Activated CD8-positive, alpha-beta T cell treated with anti-CD3 and anti-CD28 coated beads for 36 hours (primary cell): Measurements from ENCODE around the gene SOCS3. TPM values are rescaled to one million over a fixed set of nuclear protein-coding genes. Genes with fewer than 3 reads are reported as not detected.

Source experiments
- ATAC-seq: fragments of 200-7000 bp; cut with Tn5 transposase; one replicate; pipeline ENCODE4 v1.10.0; 2021; ENCODE audit warnings: mild to moderate bottlenecking, moderate library complexity
- CTCF ChIA-PET: fragments of 350-600 bp; sonication (Branson Sonifier 250); formaldehyde crosslinking; loops from one replicate; lab custom pipeline; 2021; ENCODE audit warnings: antibody characterized with exemption; lab: Charles Lee
- POLR2A ChIA-PET: fragments of 350-600 bp; sonication (Branson Sonifier 250); formaldehyde crosslinking; loops from one replicate; lab custom pipeline; 2021; ENCODE audit warnings: antibody characterized with exemption; lab: Charles Lee
- DNase-seq: peaks from one replicate; pipeline ENCODE4 v3.0.0-alpha.2; 2020
- H3K27ac Mint-ChIP-seq: one replicate; pipeline ENCODE4 v1.8.0; 2021; ENCODE audit warnings: mild to moderate bottlenecking, mixed read lengths
- H3K27me3 Mint-ChIP-seq: one replicate; pipeline ENCODE4 v1.8.0; 2021; ENCODE audit warnings: mixed read lengths
- H3K36me3 Mint-ChIP-seq: one replicate; pipeline ENCODE4 v1.8.0; 2021; ENCODE audit warnings: low read depth, mixed read lengths
- H3K4me1 Mint-ChIP-seq: one replicate; pipeline ENCODE4 v1.8.0; 2021; ENCODE audit warnings: low read depth, mixed read lengths
- H3K4me3 Mint-ChIP-seq: one replicate; pipeline ENCODE4 v1.8.0; 2021; ENCODE audit warnings: mild to moderate bottlenecking, moderate library complexity, mixed read lengths
- H3K9me3 Mint-ChIP-seq: one replicate; pipeline ENCODE4 v1.8.0; 2021; ENCODE audit warnings: mixed read lengths
- intact Hi-C: fragments of 100-400 bp; cut with micrococcal nuclease; formaldehyde crosslinking; loops from one replicate; pipeline ENCODE4 v1.10.0; 2022
- total RNA-seq, 2 experiments: library from RNA; stranded (reverse); gene quantifications; one replicate each; pipeline ENCODE4 v1.2.3, GENCODE V29; 2021
- TF ChIP-seq, protein P1 (sequence below): fragments of 200-600 bp; IDR thresholded peaks from one replicate; pipeline ENCODE4 v1.8.0; 2022; ENCODE audit warnings: antibody characterized with exemption, mild to moderate bottlenecking

SOCS3 gene
- total RNA-seq, 2 experiments from 2014 or later, result 48.6 to 49.1 TPM

- Mint-ChIP-seq H3K36me3 (peaks cover 3% of the 10 kb centered on the region), H3K27ac (no peak overlapping the region), H3K27me3 (no peaks in the 10 kb centered on the region), H3K4me1 (peaks cover 62% of the 10 kb centered on the region), H3K4me3 (no peak overlapping the region), H3K9me3 (no peaks in the 10 kb centered on the region)
- TF ChIP-seq, protein P1, sequence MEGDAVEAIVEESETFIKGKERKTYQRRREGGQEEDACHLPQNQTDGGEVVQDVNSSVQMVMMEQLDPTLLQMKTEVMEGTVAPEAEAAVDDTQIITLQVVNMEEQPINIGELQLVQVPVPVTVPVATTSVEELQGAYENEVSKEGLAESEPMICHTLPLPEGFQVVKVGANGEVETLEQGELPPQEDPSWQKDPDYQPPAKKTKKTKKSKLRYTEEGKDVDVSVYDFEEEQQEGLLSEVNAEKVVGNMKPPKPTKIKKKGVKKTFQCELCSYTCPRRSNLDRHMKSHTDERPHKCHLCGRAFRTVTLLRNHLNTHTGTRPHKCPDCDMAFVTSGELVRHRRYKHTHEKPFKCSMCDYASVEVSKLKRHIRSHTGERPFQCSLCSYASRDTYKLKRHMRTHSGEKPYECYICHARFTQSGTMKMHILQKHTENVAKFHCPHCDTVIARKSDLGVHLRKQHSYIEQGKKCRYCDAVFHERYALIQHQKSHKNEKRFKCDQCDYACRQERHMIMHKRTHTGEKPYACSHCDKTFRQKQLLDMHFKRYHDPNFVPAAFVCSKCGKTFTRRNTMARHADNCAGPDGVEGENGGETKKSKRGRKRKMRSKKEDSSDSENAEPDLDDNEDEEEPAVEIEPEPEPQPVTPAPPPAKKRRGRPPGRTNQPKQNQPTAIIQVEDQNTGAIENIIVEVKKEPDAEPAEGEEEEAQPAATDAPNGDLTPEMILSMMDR, result no peak
- CTCF ChIA-PET, result no interaction called here
- intact Hi-C loops, result no loop called here
- POLR2A ChIA-PET, result interaction anchor here (0.8 kb wide), 1 partner anchor 8 kb away, joined by 3 read pairs; the partner anchor contains the start of gene SOCS3
- DNase-seq (no peak), ATAC-seq (no peak)
These were observed 8.3 kb downstream of the SOCS3 start for GRCh38 chr17:78351449-78352006.

DNA sequence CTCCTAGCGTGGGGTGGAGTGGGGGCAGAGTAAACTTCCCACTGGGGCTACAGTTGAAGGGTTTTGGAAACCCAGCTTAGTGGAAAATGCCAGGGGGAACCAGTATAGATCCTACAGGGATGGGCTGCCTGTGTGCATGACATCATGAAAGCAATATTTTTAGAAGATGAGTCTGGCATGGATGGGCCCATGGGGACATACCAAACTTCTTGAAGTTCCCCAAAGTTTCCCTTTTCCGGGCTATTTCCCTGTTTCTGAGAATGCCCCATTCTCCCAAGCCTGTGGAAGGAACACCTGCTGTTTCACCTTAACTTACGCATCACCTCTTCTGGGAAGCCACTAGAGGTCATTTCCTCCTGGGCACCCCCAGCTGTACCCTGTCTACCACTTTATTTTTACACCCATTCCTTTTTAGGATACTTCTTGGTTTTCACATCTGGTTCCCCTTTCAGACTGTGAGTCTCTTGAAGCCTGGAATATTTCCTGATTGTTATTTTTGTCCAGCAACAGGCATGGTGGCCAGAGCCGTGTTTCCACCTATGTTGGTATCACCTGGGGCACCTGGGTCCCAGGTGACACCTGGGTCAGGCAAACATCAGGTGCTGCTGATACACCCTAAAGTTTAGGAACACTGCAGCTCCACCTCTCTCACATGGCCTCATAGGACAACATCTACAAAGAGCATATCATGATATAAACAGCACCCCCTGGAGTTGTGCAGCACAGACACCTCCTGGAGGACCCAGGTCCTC is 9.8 kb downstream of the SOCS3 start:
- DNase-seq (no peak), ATAC-seq (no peak)
- Mint-ChIP-seq H3K4me1 (peaks cover 50% of the 10 kb centered on the region), H3K4me3 (no peak overlapping the region), H3K9me3 (no peaks in the 10 kb centered on the region), H3K36me3 (peaks cover 2% of the 10 kb centered on the region), H3K27ac (no peak overlapping the region), H3K27me3 (no peaks in the 10 kb centered on the region)
- TF ChIP-seq, protein P1, result no peak
- CTCF ChIA-PET, result interaction anchor here (1.0 to 1.3 kb wide), 3 partner anchors 12 to 99 kb away, joined by 3 to 4 read pairs (median 3); no protein-coding TSS in a partner anchor
- intact Hi-C loops, result no loop called here
- POLR2A ChIA-PET, result interaction anchor here (0.6 to 0.7 kb wide), 2 partner anchors 9 kb away, joined by 3 to 4 read pairs; partner anchors contain the start of gene SOCS3

- Mint-ChIP-seq H3K9me3 (no peaks in the 10 kb centered on the region), H3K27me3 (no peaks in the 10 kb centered on the region), H3K27ac (no peak overlapping the region), H3K4me3 (no peak overlapping the region), H3K4me1 (peaks cover 49% of the 10 kb centered on the region), H3K36me3 (no peaks in the 10 kb centered on the region)
- ChIA-PET CTCF (interaction anchor here (0.8 to 1.6 kb wide), 3 partner anchors 13 to 97 kb away, joined by 3 to 5 read pairs (median 5); no protein-coding TSS in a partner anchor), POLR2A (interaction anchor here (1.2 kb wide), 1 partner anchor 10 kb away, joined by 5 read pairs; no protein-coding TSS in a partner anchor)
- DNase-seq (no peak), ATAC-seq (peak; percentile 13)
- TF ChIP-seq, protein P1, result no peak
- intact Hi-C loops, result no loop called here
These were observed 11.7 kb downstream of the SOCS3 start for GRCh38 chr17:78348055-78348770.

DNA sequence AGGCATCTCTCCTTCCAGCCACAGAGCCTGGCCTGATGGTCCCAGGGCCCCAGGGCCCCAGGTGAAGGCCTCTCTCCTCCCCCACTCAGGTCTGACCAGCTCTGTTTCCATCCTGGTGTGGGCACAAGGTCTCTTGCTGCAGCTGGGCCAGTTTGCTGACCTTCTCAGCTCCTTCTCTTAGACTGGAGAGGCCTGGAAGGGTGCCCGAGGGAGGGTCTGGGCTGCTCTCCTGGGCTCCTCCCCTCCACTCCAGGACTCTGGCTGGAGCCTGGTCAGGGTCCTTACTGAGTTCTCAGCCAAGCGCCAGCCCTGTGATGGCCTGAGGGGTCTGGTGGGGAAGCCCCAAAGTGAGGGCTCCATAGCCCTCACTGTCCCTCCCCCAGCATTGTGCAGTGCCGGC is 12.4 kb downstream of the SOCS3 start:
- DNase-seq (no peak), ATAC-seq (no peak)
- no peaks in the 10 kb centered on the region for H3K27me3 Mint-ChIP-seq
- TF ChIP-seq, protein P1, result no peak
- intact Hi-C loops, result no loop called here
- no peaks in the 10 kb centered on the region for H3K36me3 Mint-ChIP-seq
- H3K27ac Mint-ChIP-seq, result no peak overlapping the region
- H3K4me1 Mint-ChIP-seq, result peaks cover 53% of the 10 kb centered on the region
- CTCF ChIA-PET, result interaction anchor here (0.7 to 1.6 kb wide), 2 partner anchors 13 to 75 kb away, joined by 3 to 5 read pairs; no protein-coding TSS in a partner anchor
- no peak overlapping the region for H3K4me3 Mint-ChIP-seq
- POLR2A ChIA-PET, result no interaction called here
- no peaks in the 10 kb centered on the region for H3K9me3 Mint-ChIP-seq
